Naive thymus-derived CD4-positive, alpha-beta T cell (primary cell): ENCODE results near the gene CKS2. TPM values are rescaled to one million over a fixed set of nuclear protein-coding genes. Genes with fewer than 3 reads are reported as not detected.
A peak's percentile ranks its signal among the peaks of the same experiment; 100 is the strongest.

ENCODE experiments used
- ATAC-seq: fragments of 150-1000 bp; cut with Tn5 transposase; 2 replicates; pipeline ENCODE4 v1.10.0; 2021; ENCODE audit warnings: mild to moderate bottlenecking, moderate library complexity
- CTCF ChIA-PET: fragments of 350-600 bp; sonication (Branson Sonifier 250); formaldehyde crosslinking; loops from one replicate; lab custom pipeline; 2021; ENCODE audit warnings: antibody characterized with exemption; lab: Charles Lee
- POLR2A ChIA-PET: fragments of 350-600 bp; sonication (Branson Sonifier 250); formaldehyde crosslinking; loops from one replicate; lab custom pipeline; 2021; ENCODE audit warnings: antibody characterized with exemption, inconsistent platforms; lab: Charles Lee
- DNase-seq, 9 donors: peaks; one replicate each; pipeline versions ENCODE4 v3.0.0 to v3.0.0-alpha.2; 2020 to 2022; ENCODE audit warnings: mixed read lengths in 1 of 9
- H3K27ac ChIP-seq: one replicate; pipeline ENCODE4 v1.7.0; 2013; ENCODE audit warnings: mild to moderate bottlenecking, low read depth, low read length, moderate library complexity
- H3K27me3 ChIP-seq, 2 donors: one replicate each; pipeline ENCODE4 v1.7.0; 2013; ENCODE audit warnings: low read length in 2 of 2, mild to moderate bottlenecking in 2 of 2, moderate library complexity in 2 of 2; ENCODE audit not compliant: control insufficient read depth in 2 of 2, insufficient read depth in 2 of 2
- H3K36me3 ChIP-seq, 3 experiments: 1 replicate in 2 of 3; 2 replicates in 1 of 3; pipeline ENCODE4 v1.7.0; 2013; ENCODE audit warnings: low read length in 3 of 3, mild to moderate bottlenecking in 3 of 3, moderate library complexity in 1 of 3; ENCODE audit not compliant: insufficient read depth in 3 of 3, control insufficient read depth in 2 of 3
- H3K4me1 ChIP-seq, 2 donors: one replicate each; pipeline ENCODE4 v1.7.0; 2013; ENCODE audit warnings: low read length in 2 of 2, mild to moderate bottlenecking in 2 of 2, moderate library complexity in 1 of 2; ENCODE audit not compliant: control insufficient read depth in 2 of 2, insufficient read depth in 2 of 2
- H3K4me3 ChIP-seq: 2 replicates; pipeline ENCODE4 v1.7.0; 2013; ENCODE audit warnings: mild to moderate bottlenecking, low read length
- H3K9me3 ChIP-seq, 3 experiments: 1 replicate in 2 of 3; 2 replicates in 1 of 3; pipeline ENCODE4 v1.7.0; 2013; ENCODE audit warnings: low read length in 3 of 3; ENCODE audit not compliant: control insufficient read depth in 2 of 3
- H3K27ac Mint-ChIP-seq, 9 donors: one replicate each; pipeline ENCODE4 v1.8.0; 2020 to 2022; ENCODE audit warnings: mixed read lengths in 9 of 9, mild to moderate bottlenecking in 8 of 9, moderate library complexity in 5 of 9, inconsistent platforms in 2 of 9
- H3K27me3 Mint-ChIP-seq, 5 donors: one replicate each; pipeline ENCODE4 v1.8.0; 2021 to 2022; ENCODE audit warnings: mixed read lengths in 5 of 5, mild to moderate bottlenecking in 1 of 5
- H3K36me3 Mint-ChIP-seq, 5 donors: one replicate each; pipeline ENCODE4 v1.8.0; 2020 to 2022; ENCODE audit warnings: mixed read lengths in 5 of 5, mild to moderate bottlenecking in 3 of 5, inconsistent platforms in 1 of 5
- H3K4me1 Mint-ChIP-seq, 7 donors: one replicate each; pipeline ENCODE4 v1.8.0; 2020 to 2022; ENCODE audit warnings: mixed read lengths in 7 of 7, mild to moderate bottlenecking in 3 of 7, inconsistent platforms in 1 of 7
- H3K4me3 Mint-ChIP-seq, 10 donors: one replicate each; pipeline ENCODE4 v1.8.0; 2020 to 2022; ENCODE audit warnings: mild to moderate bottlenecking in 10 of 10, mixed read lengths in 10 of 10, moderate library complexity in 6 of 10, inconsistent platforms in 2 of 10
- H3K9me3 Mint-ChIP-seq, 11 donors: one replicate each; pipeline ENCODE4 v1.8.0; 2020 to 2022; ENCODE audit warnings: mixed read lengths in 11 of 11, mild to moderate bottlenecking in 4 of 11, inconsistent platforms in 1 of 11, moderate library complexity in 1 of 11
- intact Hi-C, 2 donors: fragments of 100-400 bp; cut with micrococcal nuclease; formaldehyde crosslinking; loops; one replicate each; pipeline ENCODE4 v1.15.1; 2023
- polyA plus RNA-seq, 2 donors: library from polyadenylated mRNA; unstranded; fragments of 300-500 nt; fragmentation: Illumina TruSeq; gene quantifications; one replicate each; pipeline ENCODE4 v1.2.3, GENCODE V29; 2021
- total RNA-seq, 6 experiments: library from RNA in 5 of 6; stranded (reverse) in 5 of 6; gene quantifications; 1 replicate in 5 of 6; 2 replicates in 1 of 6; pipeline ENCODE4 v1.2.3 and lab custom pipeline; 2021 to 2026

The CKS2 gene
- total and polyA plus RNA-seq, 7 experiments from 2014 or later, result 5.2 to 121 (median 8.0) TPM

- H3K9me3 ChIP-seq, result no peaks in the 10 kb centered on the region
- Mint-ChIP-seq H3K27me3 (no peaks in the 10 kb centered on the region), H3K4me1 (peaks cover 15 to 36% (median 20%) of the 10 kb centered on the region in 7 donors), H3K9me3 (peaks cover 0 to 2% (median 0%) of the 10 kb centered on the region in 11 donors), H3K36me3 (peaks cover 34 to 93% (median 70%) of the 10 kb centered on the region in 5 donors), H3K27ac (peak overlapping the region in 3 of 9 donors; percentile 48 to 65 (median 59)), H3K4me3 (no peak overlapping the region)
- no peak overlapping the region for H3K4me3 ChIP-seq
- H3K27me3 ChIP-seq, result no peaks in the 10 kb centered on the region
- CTCF ChIA-PET, result no interaction called here
- DNase-seq (no peak), ATAC-seq (no peak)
- POLR2A ChIA-PET, result interaction anchor here (2.3 kb wide), 1 partner anchor 11 kb away, joined by 10 read pairs; no protein-coding TSS in a partner anchor
- H3K36me3 ChIP-seq, result peaks cover 40 to 98% (median 41%) of the 10 kb centered on the region in 3 experiments
- intact Hi-C loops, result no loop called here
- no peak overlapping the region for H3K27ac ChIP-seq
- no peaks in the 10 kb centered on the region for H3K4me1 ChIP-seq
Measured at GRCh38 chr9:89346696-89347095, 35.7 kb downstream of the CKS2 start.

GRCh38 chr9:89347651-89348050, 36.7 kb downstream of the CKS2 start:
- Mint-ChIP-seq H3K36me3 (peaks cover 25 to 91% (median 61%) of the 10 kb centered on the region in 5 donors), H3K27me3 (no peaks in the 10 kb centered on the region), H3K27ac (no peak overlapping the region), H3K4me3 (no peak overlapping the region), H3K4me1 (peaks cover 17 to 46% (median 28%) of the 10 kb centered on the region in 7 donors), H3K9me3 (peaks cover 0 to 2% (median 0%) of the 10 kb centered on the region in 11 donors)
- Histone ChIP-seq H3K9me3 (no peaks in the 10 kb centered on the region), H3K36me3 (peaks cover 32 to 97% (median 33%) of the 10 kb centered on the region in 3 experiments), H3K4me1 (peaks cover 0 to 7% of the 10 kb centered on the region in 2 donors), H3K27me3 (no peaks in the 10 kb centered on the region), H3K4me3 (no peak overlapping the region), H3K27ac (no peak overlapping the region)
- ChIA-PET CTCF (no interaction called here), POLR2A (interaction anchor here (1.5 to 2.3 kb wide), 2 partner anchors 10 to 193 kb away, joined by 3 to 10 read pairs; no protein-coding TSS in a partner anchor)
- ATAC-seq (no peak), DNase-seq (no peak)
- intact Hi-C loops, result no loop called here

GRCh38 chr9:89349607-89350006, 38.6 kb downstream of the CKS2 start:
- Mint-ChIP-seq H3K36me3 (peaks cover 32 to 85% (median 45%) of the 10 kb centered on the region in 5 donors), H3K9me3 (peaks cover 0 to 2% (median 0%) of the 10 kb centered on the region in 11 donors), H3K27ac (peak overlapping the region in 2 of 9 donors; percentile 46 to 63), H3K4me3 (no peak overlapping the region), H3K27me3 (no peaks in the 10 kb centered on the region), H3K4me1 (peaks cover 21 to 48% (median 34%) of the 10 kb centered on the region in 7 donors)
- peaks cover 4 to 7% of the 10 kb centered on the region in 2 donors for H3K4me1 ChIP-seq
- ATAC-seq, result no peak
- no peak for DNase-seq
- no peak overlapping the region for H3K4me3 ChIP-seq
- H3K27ac ChIP-seq, result no peak overlapping the region
- CTCF ChIA-PET, result no interaction called here
- intact Hi-C loops, result no loop called here
- no peaks in the 10 kb centered on the region for H3K27me3 ChIP-seq
- POLR2A ChIA-PET, result interaction anchor here (0.6 kb wide), 1 partner anchor 51 kb away, joined by 3 read pairs; no protein-coding TSS in a partner anchor
- H3K36me3 ChIP-seq, result peaks cover 26 to 99% (median 28%) of the 10 kb centered on the region in 3 experiments
- H3K9me3 ChIP-seq, result no peaks in the 10 kb centered on the region

- H3K4me1 ChIP-seq, result peaks cover 4 to 7% of the 10 kb centered on the region in 2 donors
- POLR2A ChIA-PET, result no interaction called here
- intact Hi-C loops, result no loop called here
Measured at GRCh38 chr9:89350988-89351557, 40.1 kb downstream of the CKS2 start.

GRCh38 chr9:89351584-89352300, 40.7 kb downstream of the CKS2 start:
- peak overlapping the region; percentile 19 to 90 (median 73) for H3K27ac Mint-ChIP-seq
- H3K27ac ChIP-seq, result no peak overlapping the region
- CTCF ChIA-PET, result no interaction called here
- H3K4me3 ChIP-seq, result no peak overlapping the region
- peak overlapping the region in 3 of 10 donors; percentile 6 to 61 (median 51) for H3K4me3 Mint-ChIP-seq
- POLR2A ChIA-PET, result no interaction called here
- no peaks in the 10 kb centered on the region for H3K27me3 ChIP-seq
- H3K9me3 Mint-ChIP-seq, result peaks cover 0 to 2% (median 0%) of the 10 kb centered on the region in 11 donors
- H3K36me3 ChIP-seq, result peaks cover 20 to 99% (median 20%) of the 10 kb centered on the region in 3 experiments
- peak; percentile 34 for ATAC-seq
- DNase-seq, result no peak
- no peaks in the 10 kb centered on the region for H3K27me3 Mint-ChIP-seq
- intact Hi-C loops, result no loop called here
- no peaks in the 10 kb centered on the region for H3K9me3 ChIP-seq
- H3K36me3 Mint-ChIP-seq, result peaks cover 14 to 72% (median 42%) of the 10 kb centered on the region in 5 donors
- peaks cover 20 to 48% (median 33%) of the 10 kb centered on the region in 7 donors for H3K4me1 Mint-ChIP-seq
- peaks cover 4 to 7% of the 10 kb centered on the region in 2 donors for H3K4me1 ChIP-seq

More at GRCh38 chr9:89350988-89351557, 40.1 kb downstream of the CKS2 start:
- CTCF ChIA-PET, result no interaction called here
- Mint-ChIP-seq H3K27ac (peak overlapping the region in 4 of 9 donors; percentile 0 to 46 (median 34)), H3K4me1 (peaks cover 20 to 48% (median 33%) of the 10 kb centered on the region in 7 donors), H3K36me3 (peaks cover 17 to 74% (median 41%) of the 10 kb centered on the region in 5 donors), H3K9me3 (peaks cover 0 to 2% (median 0%) of the 10 kb centered on the region in 11 donors), H3K27me3 (no peaks in the 10 kb centered on the region), H3K4me3 (no peak overlapping the region)
- no peak for ATAC-seq
- no peak for DNase-seq
- Histone ChIP-seq H3K9me3 (no peaks in the 10 kb centered on the region), H3K36me3 (peaks cover 20 to 99% (median 26%) of the 10 kb centered on the region in 3 experiments), H3K27ac (no peak overlapping the region), H3K27me3 (no peaks in the 10 kb centered on the region), H3K4me3 (no peak overlapping the region)

GRCh38 chr9:89352451-89352850, 41.5 kb downstream of the CKS2 start:
- peaks cover 19 to 99% (median 20%) of the 10 kb centered on the region in 3 experiments for H3K36me3 ChIP-seq
- no peaks in the 10 kb centered on the region for H3K9me3 ChIP-seq
- ChIA-PET CTCF (no interaction called here), POLR2A (interaction anchor here (0.6 kb wide), 1 partner anchor 17 kb away, joined by 4 read pairs; no protein-coding TSS in a partner anchor)
- ATAC-seq (no peak), DNase-seq (no peak)
- intact Hi-C loops, result no loop called here
- Mint-ChIP-seq H3K4me1 (peaks cover 20 to 48% (median 33%) of the 10 kb centered on the region in 7 donors), H3K9me3 (peaks cover 0 to 4% (median 0%) of the 10 kb centered on the region in 11 donors), H3K27me3 (no peaks in the 10 kb centered on the region), H3K4me3 (peak overlapping the region in 5 of 10 donors; percentile 10 to 64 (median 51)), H3K36me3 (peaks cover 14 to 71% (median 38%) of the 10 kb centered on the region in 5 donors), H3K27ac (peak overlapping the region; percentile 19 to 90 (median 73))
- peaks cover 4 to 7% of the 10 kb centered on the region in 2 donors for H3K4me1 ChIP-seq
- H3K4me3 ChIP-seq, result no peak overlapping the region
- no peaks in the 10 kb centered on the region for H3K27me3 ChIP-seq
- no peak overlapping the region for H3K27ac ChIP-seq
